Heart left ventricle (tissue), 16 donors: ENCODE measurements around the gene FOXP1. TPM values are rescaled to one million over a fixed set of nuclear protein-coding genes. Genes with fewer than 3 reads are reported as not detected.
A peak's percentile ranks its signal among the peaks of the same experiment; 100 is the strongest.
"Not testable (repeated sequence)": the region's sequence is repeated elsewhere in the genome, so short reads cannot be mapped to it uniquely, and the experiment has no call there.

Experiments
- ATAC-seq, 4 donors: fragments of 200-7000 bp; cut with Tn5 transposase; one replicate each; pipeline ENCODE4 v1.9.1; 2020 to 2022; ENCODE audit warnings: moderate library complexity in 4 of 4, mild to moderate bottlenecking in 3 of 4, moderate number of reproducible peaks in 1 of 4
- DNase-seq, 5 donors: peaks; one replicate each; pipeline ENCODE4 v3.0.0-alpha.2; 2020
- H3K27ac ChIP-seq, 12 donors: fragments of 200-600 bp; sonication (generic) in 4 of 12; one replicate each; pipeline versions ENCODE4 v1.5.0 to v1.8.0; 2016 to 2022; ENCODE audit warnings: mild to moderate bottlenecking in 2 of 12
- H3K27me3 ChIP-seq, 9 donors: fragments of 200-600 bp; sonication (generic) in 2 of 9; one replicate each; pipeline versions ENCODE4 v1.5.1 to v1.8.0; 2016 to 2022; ENCODE audit warnings: mild to moderate bottlenecking in 3 of 9
- H3K36me3 ChIP-seq, 9 donors: fragments of 200-600 bp; sonication (generic) in 2 of 9; one replicate each; pipeline versions ENCODE4 v1.5.0 to v1.8.0; 2018 to 2022; ENCODE audit warnings: mild to moderate bottlenecking in 2 of 9
- H3K4me1 ChIP-seq, 12 donors: fragments of 200-600 bp; sonication (generic) in 4 of 12; one replicate each; pipeline versions ENCODE4 v1.5.0 to v1.8.0; 2016 to 2022; ENCODE audit warnings: mild to moderate bottlenecking in 3 of 12
- H3K4me3 ChIP-seq, 12 donors: fragments of 200-600 bp; sonication (generic) in 4 of 12; one replicate each; pipeline versions ENCODE4 v1.5.0 to v1.8.0; 2017 to 2022; ENCODE audit warnings: mild to moderate bottlenecking in 9 of 12, moderate library complexity in 4 of 12
- H3K9me3 ChIP-seq, 12 donors: fragments of 200-600 bp; sonication (generic) in 4 of 12; one replicate each; pipeline versions ENCODE4 v1.5.0 to v1.8.0; 2016 to 2022; ENCODE audit warnings: mild to moderate bottlenecking in 1 of 12
- POLR2A ChIP-seq, 2 donors: fragments of 450-650 bp; IDR thresholded peaks; one replicate each; pipeline ENCODE4 v1.6.1; 2017; ENCODE audit warnings: antibody characterized with exemption in 2 of 2, mild to moderate bottlenecking in 2 of 2, moderate library complexity in 2 of 2
- WGBS, 4 donors: extraction: QIAGEN DNeasy Blood & Tissue Kit in 2 of 4; methylation state at CpG; one replicate each; pipeline versions ENCODE4 v1.1.5 to v1.1.7; 2013 to 2018; 5-methylcytosine and 5-hydroxymethylcytosine counted together
- intact Hi-C, 10 donors: fragments of 100-400 bp; cut with DNase I; formaldehyde crosslinking; loops; one replicate each; pipeline versions ENCODE4 v1.11.1 to v1.14.2; 2022
- polyA plus RNA-seq, 2 donors: library from polyadenylated mRNA; stranded (reverse); fragments of 200-250 nt; gene quantifications; one replicate each; pipeline ENCODE4 v1.2.3, GENCODE V29; 2013
- total RNA-seq, 9 donors: library from RNA; depleted of rRNA in 2 of 9; stranded (reverse); fragments of >200 nt in 2 of 9; fragmentation: NEBNext Ultra II Directional in 3 of 9; extraction: Animal tissue kit (Norgen Biotek cat#: 25700) in 3 of 9; gene quantifications; one replicate each; pipeline versions ENCODE4 v1.1.0 to v1.2.4, GENCODE V29; 2016 to 2023
- TF ChIP-seq, protein P1 (sequence below), 12 donors: fragments of 200-600 bp; sonication (generic) in 4 of 12; IDR thresholded peaks; one replicate each; pipeline versions ENCODE4 v1.5.0 to v1.8.0; 2018 to 2022; ENCODE audit warnings: antibody characterized with exemption in 12 of 12, mild to moderate bottlenecking in 5 of 12
- donor health status: ischemic (EF 13 %, LVEDD 7.1; RV severe dilation, severe dysfunction).
- donor health status: healthy with polysubstance abuse.
- donor health status: DM: no; HTN: yes; CAD: no.
- donor health status: DM: no; HTN: no; CAD: no.
- donor health status: ischemic (EF 25% LVEDD 6.9; RV normal size, moderate dysfunction).
- donor health status: ischemic (EF 25% LVEDD 5.7; RV mildly dilated, moderate dysfunction).
- donor health status: healthy.
- donor health status: DM: yes; HTN: yes; CAD: no.
- donor health status: ischemic (EF 35%, LVEDD 5.7; RV mildly dilated, moderate dysfunction).
- donor health status: nonischemic (EF 11% LVEDD 7.7; RV severe dilation, severe dysfunction).
- donor health status: DM: yes; HTN: yes; CAD: no.
- donor health status: PGD.
- donor health status: ischemic (EF 29% LVEDD 5.4; RV normal size, mild dysfunction).
- donor health status: nonischemic (EF 23%, LVEDD 6.1; RV moderate dilation, normal function).

Gene FOXP1
- total and polyA plus RNA-seq, 11 donors: 14.9 to 67.8 (median 41.1) TPM

DNA sequence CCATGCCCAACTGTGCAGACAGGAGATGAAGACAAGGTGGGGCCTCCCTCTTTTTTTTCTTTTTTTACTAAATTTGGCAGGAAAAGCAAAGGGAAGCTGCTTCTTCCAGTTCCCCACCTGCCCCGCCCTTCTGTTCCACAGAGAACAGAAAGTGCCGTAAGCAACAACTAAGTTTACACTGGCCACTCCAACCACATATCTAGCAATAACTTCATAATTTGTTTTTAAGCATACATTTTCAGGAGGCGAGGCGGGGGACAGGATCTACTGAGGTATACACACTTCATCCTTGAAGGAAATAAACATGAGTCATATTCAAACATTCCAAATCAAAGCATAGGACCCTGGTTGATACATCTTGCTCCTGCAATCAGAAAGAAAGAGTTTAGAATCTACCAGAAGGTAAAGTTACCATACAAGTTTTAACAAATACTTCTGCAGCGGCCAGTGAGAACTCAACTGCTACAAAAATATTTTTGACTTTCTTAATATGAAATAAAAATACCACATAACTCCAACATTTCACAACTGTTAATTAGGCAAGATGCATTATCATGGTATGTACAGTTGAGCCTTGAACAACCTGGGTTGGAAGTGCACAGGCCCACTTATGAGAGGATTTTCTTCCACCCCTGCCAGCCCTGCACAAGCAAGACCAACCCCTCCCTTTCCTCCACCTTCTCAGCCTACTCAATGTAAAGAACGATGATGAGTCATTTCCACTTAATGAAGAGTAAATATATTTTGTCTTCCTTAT is 50.7 kb downstream of the FOXP1 start:
- DNase-seq (peak in 2 of 5 donors; percentile 32 to 37), ATAC-seq (peak; percentile 39 to 74 (median 58))
- intact Hi-C loops: no loop called here
- Histone ChIP-seq H3K27ac (peak overlapping the region in 5 of 12 donors; percentile 14 to 40 (median 37)), H3K4me1 (peaks cover 0 to 51% (median 16%) of the 10 kb centered on the region in 12 donors), H3K4me3 (no peak overlapping the region), H3K9me3 (no peaks in the 10 kb centered on the region), H3K27me3 (no peaks in the 10 kb centered on the region), H3K36me3 (no peaks in the 10 kb centered on the region)
- no peak for TF ChIP-seq POLR2A (IDR thresholded peaks at IDR 0.05)
- TF ChIP-seq, protein P1, sequence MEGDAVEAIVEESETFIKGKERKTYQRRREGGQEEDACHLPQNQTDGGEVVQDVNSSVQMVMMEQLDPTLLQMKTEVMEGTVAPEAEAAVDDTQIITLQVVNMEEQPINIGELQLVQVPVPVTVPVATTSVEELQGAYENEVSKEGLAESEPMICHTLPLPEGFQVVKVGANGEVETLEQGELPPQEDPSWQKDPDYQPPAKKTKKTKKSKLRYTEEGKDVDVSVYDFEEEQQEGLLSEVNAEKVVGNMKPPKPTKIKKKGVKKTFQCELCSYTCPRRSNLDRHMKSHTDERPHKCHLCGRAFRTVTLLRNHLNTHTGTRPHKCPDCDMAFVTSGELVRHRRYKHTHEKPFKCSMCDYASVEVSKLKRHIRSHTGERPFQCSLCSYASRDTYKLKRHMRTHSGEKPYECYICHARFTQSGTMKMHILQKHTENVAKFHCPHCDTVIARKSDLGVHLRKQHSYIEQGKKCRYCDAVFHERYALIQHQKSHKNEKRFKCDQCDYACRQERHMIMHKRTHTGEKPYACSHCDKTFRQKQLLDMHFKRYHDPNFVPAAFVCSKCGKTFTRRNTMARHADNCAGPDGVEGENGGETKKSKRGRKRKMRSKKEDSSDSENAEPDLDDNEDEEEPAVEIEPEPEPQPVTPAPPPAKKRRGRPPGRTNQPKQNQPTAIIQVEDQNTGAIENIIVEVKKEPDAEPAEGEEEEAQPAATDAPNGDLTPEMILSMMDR (IDR thresholded peaks at IDR 0.05): no peak
- 69 to 73% (median 71%) methylated on average over 6 of the region's 6 CpGs for WGBS, 4 donors

DNA sequence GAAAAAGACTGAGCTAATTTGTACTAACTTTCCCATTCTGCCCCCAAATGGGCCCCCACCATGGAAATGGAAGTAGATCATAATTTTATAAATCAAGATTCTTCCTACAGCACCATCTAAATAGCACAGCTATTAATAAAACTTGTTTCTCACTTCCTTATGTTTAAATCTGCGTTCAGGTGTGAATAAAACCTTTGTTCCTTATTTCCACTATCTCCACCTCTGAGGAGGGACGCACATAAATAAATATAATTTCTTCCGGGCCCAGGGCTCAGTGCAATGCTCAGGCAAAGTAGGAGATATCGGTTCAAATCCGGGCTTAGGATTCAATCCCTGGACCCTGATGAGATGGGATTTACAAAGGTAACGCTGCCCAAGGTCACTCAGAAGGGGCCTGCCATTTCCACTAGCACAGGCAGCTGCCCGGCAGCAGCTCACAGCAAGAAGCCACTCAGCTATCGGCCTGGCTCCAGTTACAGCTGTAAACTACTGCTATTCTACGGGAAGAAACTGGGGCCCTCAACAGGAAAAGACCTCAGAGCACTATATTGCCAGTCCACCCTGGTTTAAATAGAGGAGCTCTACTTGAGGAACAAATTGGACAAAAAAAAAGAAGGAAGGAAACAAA is 52.5 kb downstream of the FOXP1 start:
- intact Hi-C loops: no loop called here
- TF ChIP-seq, protein P1 (IDR thresholded peaks at IDR 0.05): no peak
- no peak for TF ChIP-seq POLR2A (IDR thresholded peaks at IDR 0.05)

DNA sequence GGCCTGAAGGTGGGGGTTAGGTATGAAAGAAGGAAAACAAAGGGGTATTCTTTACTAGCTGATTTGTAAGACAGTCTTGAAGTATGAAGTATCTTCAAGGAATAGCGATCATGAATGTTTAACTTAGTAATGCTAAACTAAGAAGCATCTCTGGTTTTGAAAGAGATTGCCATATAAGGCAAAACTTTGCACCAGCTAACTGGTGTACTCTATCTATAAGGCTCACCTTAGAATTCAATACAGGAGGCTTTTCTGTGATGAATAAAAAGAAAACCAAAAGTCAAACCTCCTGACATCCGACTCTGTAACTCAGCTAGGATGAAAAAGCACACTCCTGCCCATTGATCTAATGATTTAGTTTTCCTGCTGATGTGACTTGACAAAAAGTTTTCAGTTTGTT is 54.7 kb downstream of the FOXP1 start:
- no peak for DNase-seq
- WGBS, 4 donors: 86 to 96% (median 90%) methylated on average over 2 of the region's 2 CpGs
- Histone ChIP-seq H3K4me3 (no peak overlapping the region), H3K36me3 (no peaks in the 10 kb centered on the region), H3K9me3 (no peaks in the 10 kb centered on the region), H3K27me3 (no peaks in the 10 kb centered on the region), H3K4me1 (peaks cover 0 to 35% (median 7%) of the 10 kb centered on the region in 12 donors), H3K27ac (no peak overlapping the region)
- TF ChIP-seq POLR2A (IDR thresholded peaks at IDR 0.05): no peak
- TF ChIP-seq, protein P1 (IDR thresholded peaks at IDR 0.05): no peak
- intact Hi-C loops: no loop called here
- no peak for ATAC-seq

More for the DNA sequence above, 52.5 kb downstream of the FOXP1 start:
- Histone ChIP-seq H3K27me3 (no peaks in the 10 kb centered on the region), H3K4me3 (no peak overlapping the region), H3K27ac (peak overlapping the region in 1 of 12 donors; percentile 23), H3K36me3 (no peaks in the 10 kb centered on the region), H3K4me1 (peaks cover 0 to 35% (median 7%) of the 10 kb centered on the region in 12 donors), H3K9me3 (no peaks in the 10 kb centered on the region)
- WGBS, 4 donors: 70 to 83% (median 76%) methylated on average over 9 of the region's 9 CpGs
- peak in 3 of 4 donors; percentile 59 to 72 (median 64) for ATAC-seq
- DNase-seq: peak in 2 of 5 donors; percentile 36 to 50

DNA sequence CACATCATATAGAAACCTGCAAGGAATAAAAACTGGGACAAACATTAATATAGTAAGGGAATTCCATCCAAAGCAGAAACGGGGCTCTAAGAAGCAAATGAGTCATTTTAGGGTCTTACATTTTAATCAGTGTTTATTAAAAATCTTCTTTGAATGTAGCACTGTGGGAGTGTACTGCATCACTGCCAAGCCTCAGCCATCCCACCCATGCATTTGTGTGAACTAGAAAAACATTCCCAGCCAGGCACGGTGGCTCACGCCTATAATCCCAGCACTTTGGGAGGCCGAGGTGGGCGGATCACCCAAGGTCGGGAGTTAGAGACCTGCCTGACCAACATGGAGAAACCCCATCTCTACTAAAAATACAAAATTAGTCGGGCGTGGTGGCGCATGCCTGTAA is 57.1 kb downstream of the FOXP1 start:
- DNase-seq, H3K27me3 ChIP-seq, H3K27ac ChIP-seq, H3K9me3 ChIP-seq, intact Hi-C loops, H3K4me3 ChIP-seq, H3K36me3 ChIP-seq, ATAC-seq: not testable (repeated sequence)
- 92 to 95% (median 93%) methylated on average over 9 of the region's 9 CpGs for WGBS, 4 donors
- H3K4me1 ChIP-seq: peaks cover 0 to 22% (median 11%) of the 10 kb centered on the region in 12 donors
